HG02970 (cell line): Measurements from ENCODE around the gene FBXW7.

Source experiments
- ATAC-seq: cut with Tn5 transposase; IDR thresholded peaks from one replicate; pipeline ENCODE4 v1.9.1; 2021; ENCODE audit warnings: mild to moderate bottlenecking, moderate library complexity, moderate number of reproducible peaks; ENCODE audit not compliant: unreplicated experiment, low FRiP score

The FBXW7 gene

DNA sequence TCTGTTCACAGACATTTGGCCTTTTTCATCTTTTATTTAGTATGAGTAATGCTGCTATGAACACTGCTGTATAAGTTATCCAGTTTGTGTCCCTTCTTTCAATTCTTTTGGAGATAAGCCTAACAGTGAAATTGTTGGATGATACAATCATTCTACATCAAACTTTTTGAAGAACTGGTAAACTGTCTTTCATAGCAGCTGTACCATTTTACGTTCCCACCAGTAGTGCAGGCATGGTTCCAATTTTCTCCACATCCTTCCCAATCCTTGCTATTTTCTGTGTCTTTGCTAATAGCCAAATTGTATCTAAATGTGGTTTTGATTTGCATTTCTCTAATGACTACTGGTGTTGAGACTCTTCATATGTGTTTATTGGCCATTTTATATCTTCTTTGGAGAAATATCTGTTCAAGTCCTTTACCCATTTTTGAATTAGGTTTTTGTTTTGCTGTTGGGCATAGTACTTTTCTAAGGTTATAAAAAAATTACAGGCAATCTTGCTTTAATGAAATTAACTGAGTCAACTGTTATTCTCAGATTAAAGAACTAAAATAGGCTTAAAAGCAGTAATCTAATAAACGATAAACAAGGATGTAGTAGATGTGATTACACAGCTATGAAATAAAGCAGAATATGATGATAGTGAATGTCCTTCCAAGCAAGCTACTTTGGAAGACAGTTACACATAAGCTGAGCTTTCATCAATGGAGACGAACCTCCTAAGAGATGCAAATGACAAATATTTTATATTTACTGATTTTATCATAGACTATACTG, 57.2 kb downstream of the FBXW7 start:
- no peak for ATAC-seq

DNA sequence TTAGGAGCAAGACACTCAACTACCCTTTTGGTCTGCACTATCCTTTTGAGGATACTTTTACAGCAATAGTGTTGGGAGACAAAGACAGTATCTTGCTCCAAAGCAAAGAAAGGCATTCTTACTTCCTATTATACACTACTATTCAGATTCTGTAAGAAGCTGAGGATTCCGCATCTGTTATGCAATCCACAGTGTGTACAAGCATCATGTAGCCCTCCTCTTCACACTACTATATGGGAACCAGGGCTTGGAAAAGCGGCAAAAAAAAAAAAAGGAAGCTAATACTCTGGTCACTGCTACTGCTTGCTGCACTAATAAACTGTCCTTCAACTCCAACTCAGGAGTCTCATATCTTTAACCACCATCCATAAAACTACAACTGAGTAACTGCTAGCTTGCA, 59.1 kb downstream of the FBXW7 start:
- ATAC-seq = no peak

DNA sequence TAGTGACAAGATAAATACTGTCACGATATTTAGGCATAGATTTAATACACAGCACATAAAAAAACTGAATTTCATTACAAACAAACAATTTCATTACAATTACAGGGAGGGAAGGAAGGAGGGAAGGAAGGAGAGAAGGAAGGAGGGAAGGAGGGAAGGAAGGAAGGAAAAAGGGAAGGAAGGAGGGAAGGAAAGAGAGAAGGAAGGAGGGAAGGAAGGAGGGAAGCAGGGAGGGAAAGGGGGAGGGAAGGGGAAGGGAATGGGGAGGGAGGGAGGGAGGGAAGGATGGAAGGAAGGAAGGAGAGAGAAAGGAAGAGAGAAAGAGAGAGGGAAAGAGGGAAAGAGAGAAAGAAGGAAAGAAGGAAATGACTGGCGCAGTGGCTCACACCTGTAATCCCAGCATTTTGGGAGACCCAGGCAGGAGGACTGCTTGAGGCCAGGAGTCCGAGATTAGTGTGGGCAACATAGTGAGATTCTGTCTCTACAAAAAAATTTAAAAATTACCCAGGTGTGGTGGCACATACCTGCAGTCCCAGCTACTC, 64.6 kb downstream of the FBXW7 start:
- no peak for ATAC-seq

DNA sequence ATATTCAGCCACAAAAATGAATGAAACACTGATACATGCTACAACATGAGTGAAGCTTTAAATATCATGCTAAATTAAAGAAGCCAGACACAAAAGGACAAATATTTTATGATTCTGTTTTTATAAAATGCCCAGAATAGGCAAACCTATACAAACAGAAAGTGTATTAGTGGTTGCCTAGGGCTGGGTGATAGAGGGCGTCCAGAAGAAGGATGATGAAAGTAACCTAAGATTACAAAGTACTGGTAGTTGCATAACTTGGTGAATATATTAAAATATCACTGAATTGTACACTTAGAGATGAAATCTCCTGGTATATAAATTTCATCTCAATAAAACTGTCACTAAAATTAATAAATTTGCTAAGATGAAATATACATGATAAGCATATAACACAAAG, 67.5 kb downstream of the FBXW7 start:
- no peak for ATAC-seq

DNA sequence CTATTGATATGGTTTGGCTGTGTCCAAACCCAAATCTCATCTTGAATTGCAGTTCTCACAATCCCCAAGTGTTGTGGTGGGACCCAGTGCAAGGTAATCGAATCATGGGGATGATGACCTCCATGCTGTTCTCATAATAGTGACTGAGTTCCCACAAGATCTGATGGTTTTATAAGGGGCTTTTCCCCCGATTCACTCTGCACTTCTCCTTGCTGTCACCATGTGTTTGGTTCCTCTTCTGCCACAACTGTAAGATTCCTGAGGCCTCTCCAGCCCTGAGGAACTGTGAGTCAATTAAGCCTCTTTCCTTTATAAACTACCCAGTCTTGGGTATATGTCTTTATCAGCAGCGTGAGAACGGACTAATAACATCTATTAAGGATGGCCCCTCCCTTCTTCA, 68.8 kb downstream of the FBXW7 start:
- ATAC-seq = no peak

DNA sequence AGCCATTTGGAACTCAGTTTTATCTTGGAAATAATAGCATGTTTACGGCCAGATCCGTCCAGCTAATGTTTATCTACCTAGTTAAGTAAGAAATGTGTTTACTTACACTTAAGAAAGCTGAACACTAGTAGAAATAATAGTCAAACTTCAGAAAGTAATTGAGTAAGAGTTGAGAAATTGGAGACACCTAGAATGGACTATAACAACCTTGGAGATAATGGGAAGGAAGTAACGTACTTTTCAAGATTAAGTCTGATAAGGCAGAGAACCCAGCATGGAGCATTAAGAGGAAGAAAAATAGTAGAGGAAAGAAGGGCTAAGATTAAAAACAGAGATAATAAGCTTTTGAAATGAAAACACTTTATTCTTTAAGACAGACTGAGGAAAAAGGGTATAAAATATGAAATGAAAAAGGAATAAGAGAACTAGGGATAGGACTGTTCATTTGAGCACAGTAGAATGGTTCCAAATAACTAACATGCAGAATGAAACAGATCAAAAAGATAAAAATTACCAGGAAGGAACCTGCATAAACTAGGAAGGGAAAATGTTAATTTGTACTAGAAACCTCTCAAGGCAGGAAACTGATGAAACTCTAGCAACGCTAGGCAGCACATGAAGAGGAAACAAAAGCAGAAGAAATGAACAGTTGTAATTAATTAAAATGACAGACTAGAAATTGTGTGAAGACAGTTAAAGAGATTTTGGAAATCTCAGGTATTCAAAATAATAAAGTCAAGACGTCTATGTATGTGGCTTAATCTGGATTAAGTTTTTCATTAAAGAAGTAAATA, 71.7 kb downstream of the FBXW7 start:
- no peak for ATAC-seq

DNA sequence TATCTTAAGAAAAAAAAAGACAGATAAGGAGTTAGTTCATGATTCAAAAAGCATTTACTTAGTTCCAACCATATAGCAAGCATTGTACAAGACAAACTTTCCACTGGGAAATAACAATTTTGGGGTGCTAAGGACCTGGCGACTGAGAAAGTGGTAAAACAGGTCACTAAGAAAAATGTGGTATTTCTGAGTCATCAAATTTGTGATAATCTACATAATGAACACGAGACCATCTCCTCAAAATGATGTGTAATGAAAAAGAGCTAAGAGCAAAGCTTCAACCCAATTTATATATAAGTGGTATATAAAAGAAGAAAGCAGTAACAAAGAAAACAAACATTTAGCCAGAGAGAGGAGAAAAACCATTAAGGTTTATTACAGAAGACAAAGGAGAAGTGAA, 72.3 kb downstream of the FBXW7 start:
- no peak for ATAC-seq

DNA sequence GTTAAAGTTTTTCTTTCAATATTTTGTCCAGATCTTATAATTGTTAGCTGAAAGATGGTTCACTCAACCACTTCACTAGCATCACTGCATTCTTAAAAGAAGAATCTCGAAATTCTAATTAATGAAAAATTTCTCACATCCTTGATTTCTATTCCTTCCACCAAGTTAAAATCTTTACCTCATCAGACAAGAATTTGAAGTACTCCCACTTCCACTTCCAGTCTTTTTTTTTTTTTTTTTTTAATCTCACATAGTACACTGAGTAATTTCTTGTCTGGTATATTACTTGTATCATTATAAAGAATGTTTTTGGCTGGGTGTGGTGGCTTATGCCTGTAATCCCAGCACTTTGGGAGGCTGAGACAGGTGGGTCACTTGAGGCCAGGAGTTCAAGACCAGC, 73.2 kb downstream of the FBXW7 start:
- no peak for ATAC-seq

DNA sequence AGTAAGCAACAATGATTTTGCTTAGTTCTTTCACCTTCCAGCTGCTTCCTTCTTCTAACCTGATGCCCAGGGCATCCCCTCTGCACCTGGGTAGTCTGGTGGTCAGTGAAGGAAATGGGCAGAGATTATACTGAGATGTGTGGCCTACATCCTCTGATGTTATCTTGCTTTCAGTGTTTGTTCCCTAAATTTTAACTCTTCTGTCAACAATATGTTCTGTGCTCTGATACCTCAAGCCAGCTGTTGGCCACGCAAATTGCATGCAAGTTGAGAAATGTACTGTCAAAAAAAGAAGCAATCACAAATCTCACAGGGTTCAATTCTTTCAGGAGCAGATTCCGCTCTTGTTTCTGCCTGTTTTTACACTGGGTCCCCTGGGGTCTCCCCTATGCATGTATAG, 73.8 kb downstream of the FBXW7 start:
- peak; percentile 44 for ATAC-seq

DNA sequence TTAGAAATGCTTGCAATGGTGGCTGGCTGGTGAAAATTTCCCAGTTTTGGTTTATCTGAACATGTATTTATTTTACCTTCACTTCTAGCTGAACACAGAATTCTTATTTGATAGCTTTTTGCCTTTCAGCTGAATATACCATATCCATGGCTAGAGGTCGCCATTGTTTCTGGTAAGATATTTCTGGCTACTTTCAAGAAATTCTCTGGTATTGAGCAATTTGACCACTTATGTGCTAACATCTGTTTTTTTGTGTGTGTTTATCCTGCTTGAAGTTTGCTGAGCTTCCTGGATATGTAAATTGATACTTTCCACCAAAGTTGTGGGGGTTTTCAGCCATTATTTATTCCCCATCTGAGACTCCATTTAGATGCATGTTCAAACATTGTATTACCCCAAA, 75.4 kb downstream of the FBXW7 start:
- ATAC-seq = no peak

DNA sequence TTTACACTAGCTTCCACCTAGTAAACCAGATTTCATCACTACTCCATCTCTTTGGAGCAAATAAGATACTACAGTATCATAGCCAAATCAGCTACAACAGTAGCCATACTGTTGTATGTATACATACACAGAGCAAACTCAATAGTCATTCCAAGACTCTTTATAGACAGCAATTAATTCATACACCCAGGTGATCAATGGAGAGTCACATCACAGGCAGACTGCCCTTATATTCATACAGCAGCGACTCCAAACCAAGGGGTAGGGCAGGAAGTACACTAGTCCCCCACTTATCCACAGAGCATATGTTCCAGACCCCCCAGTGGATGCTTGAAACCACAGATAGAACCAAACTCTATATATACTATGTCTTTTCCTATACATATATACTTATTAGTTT, 76.6 kb downstream of the FBXW7 start:
- no peak for ATAC-seq

DNA sequence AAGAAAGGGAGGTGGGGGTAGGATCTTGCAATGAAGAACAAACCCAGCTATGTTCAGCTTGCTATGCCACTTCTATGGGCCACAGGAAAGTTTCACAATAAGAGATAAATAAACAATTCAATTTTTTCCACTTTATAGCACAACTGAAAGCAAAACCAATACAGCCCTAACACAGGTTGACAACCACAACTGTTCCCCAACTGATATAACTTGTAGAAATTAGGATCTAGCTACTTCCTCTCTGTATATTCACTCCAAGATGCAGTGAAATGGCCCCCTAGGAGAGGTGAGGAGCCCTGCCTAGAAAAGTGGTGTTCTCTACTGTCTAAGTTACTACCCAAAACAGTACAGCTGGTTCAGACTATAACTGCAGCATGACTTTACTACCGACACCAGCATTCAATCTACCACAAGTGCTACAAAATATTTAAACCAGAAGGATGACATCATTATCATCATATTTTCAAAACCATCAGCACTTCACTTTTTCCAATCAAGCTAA, 77.0 kb downstream of the FBXW7 start:
- ATAC-seq = no peak

DNA sequence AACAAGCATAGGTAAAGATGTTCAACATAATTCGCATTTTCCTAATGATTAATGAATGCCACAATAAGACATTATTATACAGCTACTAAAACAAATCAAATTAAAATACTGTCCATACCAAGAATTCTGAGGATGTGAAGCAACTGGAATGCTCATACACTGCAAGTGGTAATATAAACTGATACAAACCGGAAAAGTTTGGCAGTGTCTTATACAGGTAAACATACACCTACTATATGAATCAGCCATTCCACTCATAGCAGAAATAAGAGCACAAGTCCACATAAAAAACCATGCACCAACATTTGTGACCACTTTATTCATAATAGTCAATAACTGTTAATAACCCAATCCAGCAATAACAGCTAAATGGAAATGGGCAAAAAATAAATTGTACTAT, 79.3 kb downstream of the FBXW7 start:
- ATAC-seq = no peak

DNA sequence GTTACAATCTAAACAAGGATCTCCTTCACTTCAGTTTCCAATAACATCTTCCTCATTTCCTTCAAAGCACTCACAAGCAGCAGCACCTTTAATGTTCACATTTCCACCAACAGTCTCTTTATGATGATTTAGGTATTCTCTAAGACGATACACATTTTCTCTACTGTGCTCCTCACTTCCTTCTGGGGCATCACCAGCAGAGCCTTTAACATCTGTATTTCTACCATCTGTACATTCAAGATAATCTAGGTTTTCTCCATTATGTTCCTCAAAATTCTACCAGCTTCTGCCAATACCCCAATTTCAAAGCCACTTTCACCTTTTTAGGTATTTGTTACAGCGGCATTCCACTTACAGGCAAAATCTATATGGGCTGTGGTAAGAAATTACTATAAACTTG, 80.6 kb downstream of the FBXW7 start:
- no peak for ATAC-seq

DNA sequence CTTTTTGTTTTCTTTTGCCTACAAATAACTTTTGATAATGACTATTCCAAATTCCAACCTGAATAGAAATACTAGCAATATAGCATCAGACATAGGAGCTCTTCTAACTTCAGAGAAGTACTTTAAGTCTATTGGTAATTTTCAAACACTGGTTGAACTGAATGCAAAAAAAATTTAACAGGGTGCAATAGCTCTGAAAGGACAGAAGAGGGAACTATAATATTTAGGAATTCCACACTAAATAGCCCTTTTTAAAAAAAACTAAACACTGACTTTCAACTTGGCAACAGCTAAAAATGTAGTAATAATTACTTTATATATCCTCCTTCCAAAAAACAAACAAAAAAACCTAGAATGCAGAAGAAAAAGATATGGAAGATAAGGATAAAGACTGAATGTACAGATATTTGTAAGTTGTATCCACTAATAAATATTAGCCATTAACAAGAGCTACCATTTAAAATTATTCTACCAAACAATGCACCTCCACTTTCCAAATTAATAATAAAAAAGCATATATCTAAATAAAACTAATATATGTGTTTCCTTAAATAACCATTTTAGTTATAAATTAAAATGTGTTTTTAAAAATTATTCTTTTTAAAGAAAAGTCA, 81.4 kb downstream of the FBXW7 start:
- no peak for ATAC-seq

DNA sequence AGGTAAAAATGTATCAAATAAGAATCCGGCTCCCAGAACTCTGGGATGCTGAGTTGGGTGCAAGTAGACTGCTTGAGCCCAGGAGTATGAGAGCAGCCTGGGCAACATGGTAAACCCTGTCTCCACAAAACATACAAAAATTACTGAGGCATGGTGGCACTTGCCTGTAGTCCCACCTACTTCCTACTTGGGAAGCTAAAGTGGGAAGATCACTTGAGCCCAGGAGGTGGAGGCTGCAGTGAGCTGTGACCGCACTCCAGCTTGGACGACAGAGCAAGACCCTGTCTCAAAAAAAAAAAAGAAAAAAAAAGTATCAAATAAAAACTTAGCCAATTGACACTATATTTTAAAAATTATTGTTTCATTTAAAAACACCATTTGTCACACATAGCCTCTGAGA, 84.4 kb downstream of the FBXW7 start:
- no peak for ATAC-seq

DNA sequence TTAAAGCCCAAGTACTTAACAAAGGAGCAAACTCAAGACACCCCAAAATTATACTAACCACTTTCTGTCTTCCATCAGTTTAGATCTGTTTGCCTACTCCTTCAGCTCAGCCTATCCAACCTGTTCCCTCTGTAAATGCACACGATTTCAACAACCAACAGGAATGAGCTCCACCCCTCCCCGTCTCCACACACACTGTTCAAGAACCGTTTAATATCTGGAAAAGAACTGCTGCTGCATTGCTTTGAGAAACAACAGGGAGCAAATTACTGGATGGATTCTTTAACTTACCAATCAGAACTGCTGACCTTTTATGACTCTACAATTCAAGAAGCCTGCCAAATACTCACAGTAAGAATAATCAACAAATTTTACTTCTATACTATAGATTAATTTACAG, 87.0 kb downstream of the FBXW7 start:
- no peak for ATAC-seq

DNA sequence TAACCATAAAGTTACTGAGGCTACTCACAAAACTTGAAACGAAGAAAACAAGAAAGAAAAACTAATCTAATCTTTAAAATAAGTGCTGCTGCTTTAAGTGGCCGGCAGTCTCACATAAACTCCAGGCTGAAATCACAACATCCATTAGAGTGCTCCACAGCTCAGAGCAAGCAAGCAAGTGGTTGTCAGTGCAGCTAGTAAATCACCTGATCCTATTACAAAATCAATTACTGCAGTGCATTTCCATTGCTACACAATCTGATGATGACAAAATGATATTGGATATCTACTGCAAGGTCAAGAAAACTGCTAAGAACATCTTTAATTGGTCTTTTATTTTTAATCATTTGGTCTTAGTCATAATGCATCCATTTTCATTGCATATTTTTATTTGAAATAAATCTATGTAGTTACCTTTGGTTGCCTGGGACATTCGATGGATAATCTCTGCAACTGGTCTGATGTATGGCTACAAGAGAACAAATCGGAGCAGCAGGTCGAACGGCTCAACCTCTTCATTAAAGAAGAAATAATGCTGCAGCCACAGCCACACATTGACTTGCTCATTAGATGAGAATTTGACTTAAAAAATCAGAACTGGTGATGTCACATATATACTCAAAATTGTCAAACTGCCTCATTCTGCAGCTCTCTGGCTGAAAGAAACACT, 87.7 kb downstream of the FBXW7 start:
- ATAC-seq = no peak

DNA sequence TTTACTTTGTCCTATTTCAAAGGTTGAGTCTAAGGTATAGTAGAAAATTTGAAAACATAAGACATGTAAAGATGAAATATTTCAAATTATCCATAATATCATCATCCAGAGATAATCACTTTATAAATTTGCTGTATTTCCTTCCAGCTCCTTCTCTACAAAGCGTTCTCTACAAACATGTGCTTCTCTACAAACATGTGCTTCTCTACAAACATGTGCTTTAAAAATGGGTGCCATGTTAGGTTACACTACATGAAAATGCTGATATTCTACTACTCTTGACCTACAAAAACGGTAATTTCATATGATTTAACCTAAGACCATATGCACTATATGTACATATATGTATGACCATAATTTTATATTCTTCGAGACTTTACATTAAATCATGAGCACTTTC, 92.0 kb downstream of the FBXW7 start:
- ATAC-seq = no peak

DNA sequence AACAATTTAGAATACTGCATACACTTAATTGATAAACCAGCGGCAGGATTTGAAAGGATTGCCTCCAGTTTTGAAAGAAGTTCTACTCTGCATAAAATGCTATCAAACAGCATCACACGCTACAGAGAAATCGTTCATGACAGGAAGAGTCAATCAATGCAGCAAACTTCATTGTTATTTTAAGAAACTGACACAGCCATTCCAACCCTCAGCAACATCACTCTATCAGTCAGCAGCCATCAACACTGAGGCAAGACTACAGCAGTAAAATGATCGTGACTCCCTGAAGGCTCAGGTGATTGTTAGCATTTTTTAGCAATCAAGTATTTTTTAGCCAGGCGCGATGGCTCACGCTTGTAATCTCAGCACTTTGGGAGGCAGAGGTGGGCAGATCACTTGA, 98.3 kb downstream of the FBXW7 start:
- ATAC-seq = no peak

DNA sequence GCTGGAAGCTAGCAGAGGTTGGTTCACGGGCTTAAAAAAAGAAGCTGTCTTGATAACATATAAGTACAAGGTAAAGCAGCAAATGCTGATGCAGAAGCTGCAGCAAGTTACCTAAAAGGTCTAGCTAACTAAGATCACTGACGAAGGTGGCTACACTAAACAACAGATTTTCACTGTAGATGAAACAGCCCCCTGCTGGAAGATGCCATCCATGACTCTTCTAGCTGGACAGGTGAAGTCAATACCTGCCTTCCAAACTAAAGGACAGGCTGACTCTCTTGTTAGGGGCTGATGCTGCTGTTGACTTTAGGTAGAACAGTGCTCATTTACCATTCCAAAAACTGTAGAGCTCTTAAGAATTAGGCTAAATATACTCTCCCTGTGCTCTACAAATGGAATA, 99.5 kb downstream of the FBXW7 start:
- no peak for ATAC-seq
